Heart right ventricle (tissue), 16 donors: ENCODE data around the gene BTBD9. TPM values are rescaled to one million over a fixed set of nuclear protein-coding genes. Genes with fewer than 3 reads are reported as not detected.

ENCODE experiments used
- ATAC-seq, 8 donors: fragments of 200-7000 bp; cut with Tn5 transposase; one replicate each; pipeline ENCODE4 v1.9.1; 2020; ENCODE audit warnings: mild to moderate bottlenecking in 8 of 8, moderate library complexity in 8 of 8, moderate number of reproducible peaks in 1 of 8
- DNase-seq, 2 donors: peaks; one replicate each; pipeline ENCODE4 v3.0.0-alpha.2; 2020
- H3K27ac ChIP-seq, 10 donors: fragments of 200-600 bp; sonication (generic) in 2 of 10; one replicate each; pipeline versions ENCODE4 v1.5.0 to v1.8.0; 2020 to 2022; ENCODE audit warnings: mild to moderate bottlenecking in 3 of 10
- H3K27me3 ChIP-seq, 7 donors: fragments of 200-600 bp; one replicate each; pipeline ENCODE4 v1.8.0; 2021 to 2022; ENCODE audit warnings: mild to moderate bottlenecking in 2 of 7
- H3K36me3 ChIP-seq, 9 donors: fragments of 200-600 bp; sonication (generic) in 1 of 9; one replicate each; pipeline versions ENCODE4 v1.5.0 to v1.8.0; 2020 to 2022; ENCODE audit warnings: mild to moderate bottlenecking in 2 of 9
- H3K4me1 ChIP-seq, 9 donors: fragments of 200-600 bp; sonication (generic) in 1 of 9; one replicate each; pipeline versions ENCODE4 v1.5.0 to v1.8.0; 2020 to 2022; ENCODE audit warnings: mild to moderate bottlenecking in 4 of 9
- H3K4me3 ChIP-seq, 10 donors: fragments of 200-600 bp; sonication (generic) in 2 of 10; one replicate each; pipeline versions ENCODE4 v1.5.0 to v1.8.0; 2020 to 2022; ENCODE audit warnings: mild to moderate bottlenecking in 7 of 10, moderate library complexity in 2 of 10
- H3K9me3 ChIP-seq, 11 donors: fragments of 200-600 bp in 10 of 11; sonication (generic) in 2 of 11; one replicate each; pipeline versions ENCODE4 v1.5.0 to v1.8.0; 2013 to 2022; ENCODE audit warnings: mild to moderate bottlenecking in 2 of 11, control low read depth in 1 of 11, moderate library complexity in 1 of 11
- CTCF ChIP-seq, 9 donors: fragments of 200-600 bp; sonication (generic) in 2 of 9; IDR thresholded peaks; one replicate each; pipeline versions ENCODE4 v1.5.0 to v1.8.0; 2021 to 2022; ENCODE audit warnings: antibody characterized with exemption in 9 of 9, mild to moderate bottlenecking in 5 of 9, moderate library complexity in 1 of 9
- WGBS, 2 donors: extraction: QIAGEN DNeasy Blood & Tissue Kit; methylation state at CpG; one replicate each; pipeline ENCODE4 v1.1.7; 2013; ENCODE audit warnings: inconsistent platforms in 1 of 2; 5-methylcytosine and 5-hydroxymethylcytosine counted together
- intact Hi-C, 10 donors: fragments of 100-400 bp; cut with DNase I; formaldehyde crosslinking; loops; one replicate each; pipeline versions ENCODE4 v1.11.1 to v1.14.2; 2022
- polyA plus RNA-seq, 2 donors: library from polyadenylated mRNA; stranded (reverse); fragments of 200-250 nt; gene quantifications; one replicate each; pipeline ENCODE4 v1.2.3, GENCODE V29; 2013
- total RNA-seq, 10 donors: library from RNA; stranded (reverse); fragmentation: NEBNext Ultra II Directional in 3 of 10; extraction: Animal tissue kit (Norgen Biotek cat#: 25700) in 3 of 10; gene quantifications; one replicate each; pipeline versions ENCODE4 v1.2.1 to v1.2.4, GENCODE V29; 2021 to 2023
- donor health status: Arrhythmogenic right ventricular cardiomyopathy.
- donor health status: ischemic (EF 13 %, LVEDD 7.1; RV severe dilation, severe dysfunction).
- donor health status: healthy with polysubstance abuse.
- donor health status: DM: no; HTN: yes; CAD: no.
- donor health status: DM: no; HTN: no; CAD: no.
- donor health status: ischemic (EF 25% LVEDD 6.9; RV normal size, moderate dysfunction).
- donor health status: ischemic (EF 25% LVEDD 5.7; RV mildly dilated, moderate dysfunction).
- donor health status: healthy.
- donor health status: DM: yes; HTN: yes; CAD: no.
- donor health status: Ischemic cardiomyopathy.
- donor health status: ischemic (EF 35%, LVEDD 5.7; RV mildly dilated, moderate dysfunction).
- donor health status: nonischemic (EF 11% LVEDD 7.7; RV severe dilation, severe dysfunction).
- donor health status: DM: yes; HTN: yes; CAD: no.
- donor health status: PGD.
- donor health status: ischemic (EF 29% LVEDD 5.4; RV normal size, mild dysfunction).
- donor health status: nonischemic (EF 23%, LVEDD 6.1; RV moderate dilation, normal function).

BTBD9 gene
- total and polyA plus RNA-seq, 12 donors: 4.2 to 27.7 (median 18.3) TPM

GRCh38 chr6:38323216-38323615, 316.5 kb downstream of the BTBD9 start:
- ATAC-seq (no peak), DNase-seq (no peak)
- H3K27me3 ChIP-seq: no peaks in the 10 kb centered on the region
- no peak for TF ChIP-seq CTCF (IDR thresholded peaks at IDR 0.05)
- no peak overlapping the region for H3K4me3 ChIP-seq
- intact Hi-C loops: loop anchor here in 1 of 10 donors (10.0 kb wide), 1 partner anchor 152 kb away; no protein-coding TSS in a partner anchor
- WGBS, 2 donors: 89 to 92% methylated on average over 1 of the region's 1 CpG
- H3K36me3 ChIP-seq: no peaks in the 10 kb centered on the region
- H3K9me3 ChIP-seq: no peaks in the 10 kb centered on the region
- H3K27ac ChIP-seq: no peak overlapping the region
- peaks cover 0 to 17% (median 0%) of the 10 kb centered on the region in 9 donors for H3K4me1 ChIP-seq

GRCh38 chr6:38322138-38322537, 317.6 kb downstream of the BTBD9 start:
- DNase-seq (no peak), ATAC-seq (peak in 1 of 8 donors; percentile 65)
- no peak overlapping the region for H3K27ac ChIP-seq
- TF ChIP-seq CTCF (IDR thresholded peaks at IDR 0.05): no peak
- H3K4me1 ChIP-seq: peaks cover 0 to 17% (median 0%) of the 10 kb centered on the region in 9 donors
- no peaks in the 10 kb centered on the region for H3K27me3 ChIP-seq
- intact Hi-C loops: loop anchor here in 1 of 10 donors (10.0 kb wide), 1 partner anchor 153 kb away; no protein-coding TSS in a partner anchor
- WGBS, 2 donors: 60 to 76% methylated on average over 2 of the region's 2 CpGs
- H3K36me3 ChIP-seq: no peaks in the 10 kb centered on the region
- H3K4me3 ChIP-seq: no peak overlapping the region
- no peaks in the 10 kb centered on the region for H3K9me3 ChIP-seq

- 79% methylated on average over 6 of the region's 6 CpGs for WGBS, 2 donors
- H3K4me3 ChIP-seq: no peak overlapping the region
- H3K27ac ChIP-seq: no peak overlapping the region
- H3K36me3 ChIP-seq: no peaks in the 10 kb centered on the region
- intact Hi-C loops: loop anchor here in 1 of 10 donors (10.0 kb wide), 1 partner anchor 154 kb away; no protein-coding TSS in a partner anchor
- H3K9me3 ChIP-seq: no peaks in the 10 kb centered on the region
- no peak for ATAC-seq
- no peak for TF ChIP-seq CTCF (IDR thresholded peaks at IDR 0.05)
- H3K4me1 ChIP-seq: peaks cover 0 to 17% (median 0%) of the 10 kb centered on the region in 9 donors
- DNase-seq: no peak
- H3K27me3 ChIP-seq: no peaks in the 10 kb centered on the region
These were observed 318.9 kb downstream of the BTBD9 start for GRCh38 chr6:38320843-38321242.

GRCh38 chr6:38320358-38320757, 319.4 kb downstream of the BTBD9 start:
- H3K27me3 ChIP-seq: no peaks in the 10 kb centered on the region
- no peak for ATAC-seq
- H3K4me3 ChIP-seq: no peak overlapping the region
- 68 to 71% methylated on average over 3 of the region's 3 CpGs for WGBS, 2 donors
- no peak overlapping the region for H3K27ac ChIP-seq
- H3K4me1 ChIP-seq: peaks cover 0 to 17% (median 0%) of the 10 kb centered on the region in 9 donors
- DNase-seq: no peak
- H3K36me3 ChIP-seq: no peaks in the 10 kb centered on the region
- no peaks in the 10 kb centered on the region for H3K9me3 ChIP-seq
- intact Hi-C loops: loop anchor here in 1 of 10 donors (10.0 kb wide), 1 partner anchor 154 kb away; no protein-coding TSS in a partner anchor
- TF ChIP-seq CTCF (IDR thresholded peaks at IDR 0.05): no peak
